ENCODE measurements around the gene CAV2. TPM values are rescaled to one million over a fixed set of nuclear protein-coding genes. Genes with fewer than 3 reads are reported as not detected.

CAV2 gene
- 38.0 and 48.6 TPM in 2 replicates for total RNA-seq (2011; cell fraction: chromatin; rRNA removed; ENCODE audit: low replicate concordance)
- 45.0 and 46.4 TPM in 2 replicates for total RNA-seq (2011; cell fraction: nucleolus; rRNA removed)
- 52.1 and 67.7 TPM in 2 replicates for total RNA-seq (2011; cell fraction: nucleoplasm; rRNA removed)
- total RNA-seq (2014; rRNA removed) (30.0 and 32.4 TPM in 2 replicates), total RNA-seq (2014; rRNA removed; fragmentation: Illumina TruSeq; extraction: Trizol) (43.0 and 50.7 TPM in 2 replicates), total RNA-seq (2015; rRNA removed; fragmentation: Illumina TruSeq; extraction: Trizol) (43.9 and 49.3 TPM in 2 replicates), total RNA-seq (2021) (36.4 and 38.3 TPM in 2 replicates), polyA plus RNA-seq (2011; rRNA removed) (109 and 137 TPM in 2 replicates), polyA plus RNA-seq (2014; fragmentation: Illumina TruSeq; extraction: Trizol) (34.1 and 41.4 TPM in 2 replicates), polyA plus RNA-seq (2014; fragmentation: Nextera tagmentation; extraction: Ambion mirVana) (10 to 100 TPM; 16.1 to 16.5 TPM), polyA plus RNA-seq (2014; rRNA removed) (30.3 and 31.8 TPM in 2 replicates), polyA minus RNA-seq (2011; rRNA and poly(A)+ RNA removed) (119 and 144 TPM in 2 replicates), Bru-seq, nascent RNA (percentile 93 among the genes with signal in this experiment), BruChase-seq, experiment 1, labeled RNA remaining after a 2-hour chase (percentile 87 among the genes with signal in this experiment), BruChase-seq, experiment 2, labeled RNA remaining after a 6-hour chase (percentile 87 among the genes with signal in this experiment)
- polyA plus RNA-seq (2011; cell fraction: cytosol; rRNA removed): 80.8 and 129 TPM in 2 replicates
- polyA plus RNA-seq (2011; cell fraction: nucleus; rRNA removed): 57.6 and 71.3 TPM in 2 replicates
- 25.3 and 39.5 TPM in 2 replicates for polyA plus RNA-seq (2012)
- polyA minus RNA-seq (2011; cell fraction: cytosol; rRNA and poly(A)+ RNA removed): 58.1 and 68.9 TPM in 2 replicates
- 39.6 and 59.2 TPM in 2 replicates for polyA minus RNA-seq (2011; cell fraction: nucleus; rRNA and poly(A)+ RNA removed)
- long read RNA-seq, experiment 1, transcript CAV2-214 (2 exons, 787 nt): minor isoform, 5 of 431 reads
- long read RNA-seq, experiment 1, transcript CAV2-202 (2 exons, 776 nt): minor isoform, 9 of 431 reads
- long read RNA-seq, experiment 1, transcript CAV2-201 (3 exons, 3,301 nt): major isoform, 400 of 431 reads
- long read RNA-seq, experiment 1, partial matches to known transcripts: 6 of 431 reads
- long read RNA-seq, experiment 1, other reads (novel, unspliced or antisense): 7 of 431 reads
- long read RNA-seq, experiment 2, transcript CAV2-201 (3 exons, 3,301 nt): major isoform, 8 of 51 reads
- long read RNA-seq, experiment 2, partial matches to known transcripts: 0 of 51 reads
- long read RNA-seq, experiment 2, other reads (novel, unspliced or antisense): 41 of 51 reads
- long read RNA-seq, experiment 3, transcript CAV2-201 (3 exons, 3,301 nt): major isoform, 59 of 65 reads
- long read RNA-seq, experiment 3, partial matches to known transcripts: 0 of 65 reads
- long read RNA-seq, experiment 3, other reads (novel, unspliced or antisense): 4 of 65 reads

- peak; percentile 85 for ATAC-seq
- Histone ChIP-seq H3K4me2 (ENCODE audit: insufficient read depth, low read length) (peak within 1 kb of the TSS; percentile 96), H3K9me3 (replicated peaks; ENCODE audit: control insufficient read depth, insufficient read depth, low read depth, low read length) (no peaks in the 10 kb centered on the region), H3K27me3 (ENCODE audit: control insufficient read depth in 2 of 2, insufficient read depth in 2 of 2, low read length in 2 of 2) (no peaks in the 10 kb centered on the region), H3K27ac (ENCODE audit: extremely low read depth, low read depth, low read length) (peak within 1 kb of the TSS; percentile 73), H3K9me1 (ENCODE audit: control insufficient read depth, insufficient read depth, low read length) (no peaks in the 10 kb centered on the region), H3K4me1 (replicated peaks in 1 of 2; ENCODE audit: control insufficient read depth in 2 of 2, insufficient read depth in 2 of 2, low read length in 2 of 2) (peaks cover 25 to 38% of the 10 kb centered on the region in 2 experiments), H3K79me2 (ENCODE audit: control insufficient read depth, insufficient read depth, low read length) (peaks cover 35% of the 10 kb centered on the region), H3K4me3 (peak within 1 kb of the TSS; percentile 53), H3K36me3 (ENCODE audit: control insufficient read depth, insufficient read depth, low read length) (peaks cover 5% of the 10 kb centered on the region; the same call in 2 of the 3 replicates), H2AFZ (ENCODE audit: low read depth, low read length) (peak within 1 kb of the TSS; percentile 96), H3K9ac (ENCODE audit: insufficient read depth in 1 of 2, low read depth in 2 of 2, low read length in 2 of 2) (peak within 1 kb of the TSS; percentile 72 to 97), H4K20me1 (replicated peaks; ENCODE audit: control insufficient read depth, insufficient read depth, low read length) (no peaks in the 10 kb centered on the region)
- WGBS (ENCODE audit: insufficient coverage, low coverage, missing lambda C conversion rate): 5% methylated on average over 62 of the region's 86 CpGs
- FAIRE-seq: no peak
- CTCF ChIA-PET (ENCODE audit: low intra/inter-chr PET ratio): no interaction called here
- peak; percentile 88 to 96 (median 93) for DNase-seq (ENCODE audit: extremely low read depth in 1 of 4, low spot score in 3 of 4)
- POLR2A ChIA-PET: interaction anchor here (1.1 to 1.2 kb wide), 2 partner anchors 19 to 27 kb away, joined by 3 read pairs; no protein-coding TSS in a partner anchor
- no TSS peak for BruUV-seq (replicated peaks)
- in situ Hi-C loops (cut with MboI) (loop anchor here (10.0 kb wide), 1 partner anchor 1885 kb away; no protein-coding TSS in a partner anchor), intact Hi-C loops (cut with micrococcal nuclease) (loop anchor here (2.0 to 10.0 kb wide), 5 partner anchors 25 to 455 kb away; partner anchors contain the start of genes CAV1, ST7 and TES)
- 0 out of 4 replicates have a peak, but pooled peaks of 1 of the 2 experiments have one; percentile 28 for TF ChIP-seq MLLT1 (IDR thresholded peaks at IDR 0.05)
- peak; percentile 40; the same call in 1 of the 2 replicates for TF ChIP-seq ZEB2 (IDR thresholded peaks at IDR 0.05)
- TF ChIP-seq ZNF639 (CRISPR knock-in tag; conservative IDR thresholded peaks at IDR 0.05 in 1 of 2, IDR thresholded peaks at IDR 0.05 in 1 of 2): peak in 1 of 2 experiments; percentile 89; a peak in 2 of 4 replicates
- no peak for TF ChIP-seq ESRRB (CRISPR knock-in tag; IDR thresholded peaks at IDR 0.05; ENCODE audit: borderline replicate concordance)
- TF ChIP-seq E2F6 (IDR thresholded peaks at IDR 0.05; ENCODE audit: borderline replicate concordance in 1 of 2, extremely low read depth in 1 of 2, insufficient read depth in 1 of 2, insufficient read length in 1 of 2, low read depth in 1 of 2, low read length in 1 of 2, poor library complexity in 1 of 2, severe bottlenecking in 1 of 2): peak; percentile 80 to 82
- 0 out of 2 replicates have a peak, but pooled peaks have one; percentile 24 for TF ChIP-seq ZNF583 (CRISPR knock-in tag; IDR thresholded peaks at IDR 0.05)
- peak; percentile 66; the same call in 1 of the 2 replicates for TF ChIP-seq GATAD2A (IDR thresholded peaks at IDR 0.05)
- TF ChIP-seq MAZ (CRISPR knock-in tag; conservative IDR thresholded peaks at IDR 0.05 in 1 of 2, IDR thresholded peaks at IDR 0.05 in 1 of 2): peak in 1 of 2 experiments; percentile 76; a peak in 3 of 4 replicates
Observed at GRCh38 chr7:116499168-116500077, at the start of gene CAV2. TSS of gene CAV2 (plus strand) at chr7:116499738. CDS start at chr7:116499782, 44 bp downstream.

Data from K562 (cell line).